Right atrium auricular region (tissue), 2 donors: Measurements from ENCODE around the gene LNPK. TPM values are rescaled to one million over a fixed set of nuclear protein-coding genes. Genes with fewer than 3 reads are reported as not detected.
"Not testable (repeated sequence)": the region's sequence is repeated elsewhere in the genome, so short reads cannot be mapped to it uniquely, and the experiment has no call there.

ENCODE experiments used
- DNase-seq: peaks from one replicate; pipeline ENCODE4 v3.0.0-alpha.2; 2019; ENCODE audit warnings: low spot score
- H3K27ac ChIP-seq, 2 donors: fragments of 200-600 bp; sonication (generic); 1 replicate in 1 of 2; 2 replicates in 1 of 2; pipeline ENCODE4 v1.5.1; 2016 to 2019
- H3K27me3 ChIP-seq, 2 donors: fragments of 200-600 bp; sonication (generic); one replicate each; pipeline versions ENCODE4 v1.5.1 to v1.6.0; 2017 to 2019
- H3K36me3 ChIP-seq: fragments of 200-600 bp; sonication (generic); one replicate; pipeline ENCODE4 v1.5.1; 2016
- H3K4me1 ChIP-seq, 2 donors: fragments of 200-600 bp; sonication (generic); one replicate each; pipeline versions ENCODE4 v1.5.1 to v1.6.0; 2017 to 2019
- H3K4me3 ChIP-seq, 2 donors: fragments of 200-600 bp; sonication (generic); 1 replicate in 1 of 2; 2 replicates in 1 of 2; pipeline ENCODE4 v1.5.1; 2017 to 2019; ENCODE audit warnings: mild to moderate bottlenecking in 1 of 2, moderate library complexity in 1 of 2
- H3K9me3 ChIP-seq, 2 donors: fragments of 200-600 bp; sonication (generic); one replicate each; pipeline ENCODE4 v1.5.1; 2019
- CTCF ChIP-seq, 2 donors: fragments of 200-600 bp; sonication (generic); IDR thresholded peaks; one replicate each; pipeline ENCODE4 v1.5.1; 2019; ENCODE audit warnings: antibody characterized with exemption in 2 of 2
- total RNA-seq, 2 donors: library from RNA; depleted of rRNA; stranded (reverse); fragments of >200 nt; gene quantifications; one replicate each; pipeline ENCODE4 v1.1.0, GENCODE V29; 2016

The LNPK gene
- total RNA-seq, 2 donors from 2014 or later: 12.8 to 14.8 TPM

DNA sequence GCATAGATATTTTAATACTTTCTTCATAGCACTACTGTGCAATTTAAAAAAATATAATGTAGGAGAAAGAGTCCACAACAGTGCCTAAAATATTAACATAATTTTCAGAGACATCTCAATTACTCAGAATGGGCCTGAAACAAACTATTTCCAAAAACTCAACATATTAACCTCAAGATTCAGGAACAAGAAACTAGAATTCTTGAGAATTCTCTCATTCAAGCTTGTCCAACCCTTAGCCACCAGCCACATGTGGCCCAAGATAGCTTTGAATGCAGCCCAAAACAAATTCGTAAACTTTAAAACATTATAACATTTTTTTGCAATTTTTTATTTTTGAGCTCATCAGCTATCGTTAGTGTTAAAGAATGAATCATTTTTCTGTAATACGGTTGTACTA lies 35.2 kb downstream of the LNPK start:
- H3K4me1 ChIP-seq: no peaks in the 10 kb centered on the region
- no peaks in the 10 kb centered on the region for H3K27me3 ChIP-seq
- DNase-seq: no peak
- no peaks in the 10 kb centered on the region for H3K9me3 ChIP-seq
- no peaks in the 10 kb centered on the region for H3K36me3 ChIP-seq
- H3K27ac ChIP-seq: no peak overlapping the region
- H3K4me3 ChIP-seq: no peak overlapping the region
- TF ChIP-seq CTCF (IDR thresholded peaks at IDR 0.05): no peak

DNA sequence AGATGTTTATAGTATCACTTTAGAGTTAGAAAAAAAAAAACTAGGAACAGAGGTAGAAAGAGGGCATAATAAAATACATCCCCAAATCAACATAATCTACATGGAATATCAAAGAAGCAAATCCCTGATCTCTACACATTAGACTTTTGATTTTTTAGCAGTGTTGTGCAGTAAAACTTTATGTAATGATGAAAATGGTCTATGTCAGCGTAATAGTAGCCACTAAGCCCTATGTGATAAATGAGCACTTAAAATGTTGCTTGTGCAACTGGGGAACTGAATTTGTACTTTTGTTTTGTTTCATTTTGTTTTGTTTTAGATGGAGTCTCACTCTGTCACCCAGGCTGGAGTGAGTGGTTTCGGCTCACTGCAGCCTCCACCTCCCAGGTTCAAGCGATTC lies 36.3 kb downstream of the LNPK start:
- no peak for DNase-seq
- Histone ChIP-seq H3K27me3 (no peaks in the 10 kb centered on the region), H3K4me1 (no peaks in the 10 kb centered on the region), H3K27ac (no peak overlapping the region), H3K36me3 (no peaks in the 10 kb centered on the region), H3K9me3 (no peaks in the 10 kb centered on the region), H3K4me3 (no peak overlapping the region)
- TF ChIP-seq CTCF (IDR thresholded peaks at IDR 0.05): no peak

DNA sequence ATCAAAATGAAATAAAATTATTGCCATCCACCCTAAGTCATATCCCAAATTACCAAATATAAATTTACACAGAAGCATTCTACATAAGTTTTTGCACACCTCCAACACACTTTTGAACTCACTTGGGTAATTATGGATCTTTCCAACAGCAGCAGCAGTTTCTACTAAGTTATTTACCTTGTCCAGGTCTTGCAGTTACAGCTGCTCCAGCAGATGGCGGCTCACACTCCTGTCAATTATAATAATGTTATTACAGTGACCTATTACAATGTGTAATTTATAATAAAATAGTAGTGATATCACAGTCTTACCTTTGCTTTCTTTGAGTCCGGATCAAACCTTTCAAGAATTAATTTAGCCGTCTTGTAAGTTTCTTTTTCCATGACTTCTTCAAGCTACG lies 37.9 kb downstream of the LNPK start:
- no peaks in the 10 kb centered on the region for H3K27me3 ChIP-seq
- H3K4me3 ChIP-seq: no peak overlapping the region
- no peaks in the 10 kb centered on the region for H3K4me1 ChIP-seq
- no peak for DNase-seq
- no peaks in the 10 kb centered on the region for H3K9me3 ChIP-seq
- no peak overlapping the region for H3K27ac ChIP-seq
- no peaks in the 10 kb centered on the region for H3K36me3 ChIP-seq
- TF ChIP-seq CTCF (IDR thresholded peaks at IDR 0.05): no peak

GRCh38 chr2:175963171-175963570 lies 38.9 kb downstream of the LNPK start:
- not testable (repeated sequence) for H3K27me3 ChIP-seq, DNase-seq, H3K4me3 ChIP-seq, H3K36me3 ChIP-seq, H3K9me3 ChIP-seq, H3K4me1 ChIP-seq, H3K27ac ChIP-seq

GRCh38 chr2:175957845-175958244 lies 44.2 kb downstream of the LNPK start:
- DNase-seq: no peak

GRCh38 chr2:175955136-175955535 lies 46.9 kb downstream of the LNPK start:
- TF ChIP-seq CTCF (IDR thresholded peaks at IDR 0.05): no peak
- Histone ChIP-seq H3K9me3 (no peaks in the 10 kb centered on the region), H3K27ac (no peak overlapping the region), H3K27me3 (no peaks in the 10 kb centered on the region), H3K4me1 (no peaks in the 10 kb centered on the region), H3K4me3 (no peak overlapping the region), H3K36me3 (no peaks in the 10 kb centered on the region)
- DNase-seq: no peak

More at GRCh38 chr2:175957845-175958244, 44.2 kb downstream of the LNPK start:
- no peak for TF ChIP-seq CTCF (IDR thresholded peaks at IDR 0.05)
- Histone ChIP-seq H3K27ac (no peak overlapping the region), H3K9me3 (no peaks in the 10 kb centered on the region), H3K4me1 (no peaks in the 10 kb centered on the region), H3K27me3 (no peaks in the 10 kb centered on the region), H3K4me3 (no peak overlapping the region), H3K36me3 (no peaks in the 10 kb centered on the region)
